RCC 7860 (cell line): ENCODE data around the gene EPHB1.

ENCODE experiments used
- DNase-seq: peaks from one replicate; pipeline ENCODE4 v3.0.0-alpha.2; 2015; ENCODE audit warnings: low spot score
- FAIRE-seq: peaks from 2 replicates; lab custom pipeline; 2012; peaks lifted over from hg19 to GRCh38; lab: Jason Lieb, UNC

EPHB1 gene

DNA sequence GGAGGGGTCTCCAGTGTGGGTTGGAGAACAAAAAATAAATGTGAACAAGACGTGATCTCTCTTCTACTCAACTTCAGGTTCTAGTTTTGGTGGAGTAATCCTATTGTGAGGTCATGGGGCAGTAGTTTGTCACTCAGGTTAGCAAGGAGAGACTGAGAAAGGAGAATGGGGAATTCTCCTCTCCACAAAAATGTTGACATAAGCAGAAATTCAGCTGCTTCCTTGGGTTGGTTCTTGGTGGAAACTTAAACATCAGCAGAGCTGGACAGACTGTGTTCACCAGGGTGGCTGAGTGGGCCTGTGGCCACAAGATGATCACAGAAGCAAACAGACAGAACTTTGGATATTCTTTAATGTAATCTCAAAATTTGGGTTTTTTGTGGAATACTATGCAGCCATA lies 78.7 kb downstream of the EPHB1 start:
- FAIRE-seq = no peak

DNA sequence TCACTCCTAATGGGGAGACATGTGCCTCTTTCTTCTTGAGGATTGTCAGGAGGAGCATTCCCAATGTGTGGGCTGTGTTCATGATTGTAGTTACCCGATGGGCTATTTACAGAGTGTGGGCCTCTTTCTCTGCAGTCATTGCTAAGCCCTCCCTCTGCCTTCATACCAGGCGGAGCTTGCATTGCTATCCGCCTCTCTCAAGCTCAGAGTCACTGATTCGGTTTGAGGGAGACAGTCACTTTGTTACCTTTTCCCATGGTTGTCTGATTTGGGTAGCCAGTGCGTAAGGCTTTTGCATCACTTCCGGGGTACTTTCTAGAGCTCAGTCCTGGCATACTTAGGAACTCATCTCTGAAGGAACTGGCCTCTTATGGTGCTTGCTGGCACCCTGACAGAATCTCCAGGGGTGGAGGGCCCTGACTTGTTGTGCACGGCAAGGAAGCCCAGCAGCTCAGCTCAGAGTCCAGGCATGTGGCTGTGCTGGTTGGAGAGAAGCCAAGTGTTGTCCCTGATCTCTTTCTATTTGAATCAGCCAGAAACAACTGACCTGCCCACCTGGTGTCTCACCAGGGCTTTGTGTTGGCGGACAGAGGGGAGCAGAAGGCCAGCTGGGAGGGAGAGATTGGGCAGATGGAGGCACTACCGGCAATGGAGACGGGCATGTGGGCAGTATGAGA lies 79.8 kb downstream of the EPHB1 start:
- no peak for DNase-seq
- no peak for FAIRE-seq

More for the DNA sequence above, 78.7 kb downstream of the EPHB1 start:
- no peak for DNase-seq

DNA sequence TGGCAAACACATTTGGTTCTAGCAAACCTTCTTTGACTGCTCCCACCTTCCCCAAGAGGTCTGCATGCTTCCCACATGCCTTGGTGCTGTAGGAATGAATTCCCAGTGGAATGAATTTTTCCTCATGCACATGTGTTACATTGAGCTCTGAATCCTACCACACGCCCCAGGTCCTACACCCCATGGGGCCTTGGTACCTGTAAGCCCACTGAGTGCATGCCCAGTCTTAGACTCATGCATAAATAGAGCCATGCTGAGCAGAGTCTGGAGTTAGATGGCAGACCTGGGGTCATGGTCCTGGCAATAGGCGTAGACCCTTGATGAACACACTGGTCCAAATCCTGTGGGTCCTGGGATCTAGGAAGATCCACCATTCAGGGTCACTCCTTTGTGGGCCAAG lies 81.8 kb downstream of the EPHB1 start:
- FAIRE-seq (no peak), DNase-seq (no peak)

DNA sequence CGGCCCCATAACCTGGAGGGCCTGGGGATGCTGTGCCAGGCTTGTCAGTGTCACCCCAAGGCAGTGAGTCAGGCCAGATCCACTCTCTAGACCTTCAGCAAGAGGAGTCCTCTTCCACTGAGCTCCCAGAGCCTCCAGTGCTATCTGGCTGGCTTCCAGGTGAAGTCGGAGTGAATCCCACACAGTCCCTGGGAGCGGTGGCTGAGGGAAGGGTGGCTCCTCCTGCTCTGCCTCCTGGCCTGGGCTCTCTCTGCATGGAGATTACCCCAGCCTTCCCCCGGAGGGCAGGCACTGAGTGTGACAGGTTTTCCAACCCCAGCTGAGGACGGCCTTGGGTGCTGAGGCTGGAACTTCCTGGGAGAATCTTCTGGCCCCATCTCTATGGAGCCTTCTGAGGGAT lies 82.7 kb downstream of the EPHB1 start:
- no peak for FAIRE-seq

DNA sequence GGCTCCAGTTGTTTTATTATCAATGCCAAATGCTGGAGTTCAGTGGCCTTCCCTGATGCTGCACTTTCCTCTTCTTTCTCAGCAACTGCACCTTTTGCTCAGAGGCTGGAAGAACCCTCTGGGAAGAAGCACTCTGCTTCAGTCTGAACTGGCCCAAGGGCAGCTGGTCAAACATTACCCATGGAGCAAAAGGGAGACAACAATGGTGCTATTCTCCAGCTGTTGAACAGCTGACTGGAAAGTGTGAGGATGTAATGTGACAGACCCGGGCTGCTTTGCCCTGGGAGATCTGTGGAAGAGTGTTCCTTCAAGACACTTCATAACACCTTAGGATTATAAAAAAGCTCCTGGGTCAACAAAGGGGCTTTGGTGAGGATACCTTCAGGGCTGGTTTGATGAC lies 84.9 kb downstream of the EPHB1 start:
- FAIRE-seq (no peak), DNase-seq (no peak)

More for the DNA sequence above, 82.7 kb downstream of the EPHB1 start:
- no peak for DNase-seq

DNA sequence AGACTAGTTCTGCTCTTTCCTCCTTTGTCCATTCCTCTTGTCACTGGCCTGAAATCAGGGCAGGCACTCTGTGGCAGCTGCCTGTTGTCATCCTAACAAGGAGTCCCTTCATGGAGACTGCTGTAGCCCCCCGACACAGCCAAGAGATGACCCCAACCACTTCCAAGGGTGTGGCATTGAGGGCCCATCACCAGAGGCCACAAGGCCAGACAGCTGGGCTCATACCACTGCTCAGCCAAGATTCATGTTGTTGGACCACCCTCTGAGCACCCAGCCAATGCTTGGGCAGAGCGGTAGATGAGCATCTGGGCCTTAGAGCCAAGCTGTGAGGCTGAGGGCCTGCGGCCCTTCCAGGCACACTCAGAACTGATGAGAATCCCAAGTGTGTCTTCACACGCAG lies 85.4 kb downstream of the EPHB1 start:
- FAIRE-seq (no peak), DNase-seq (no peak)

DNA sequence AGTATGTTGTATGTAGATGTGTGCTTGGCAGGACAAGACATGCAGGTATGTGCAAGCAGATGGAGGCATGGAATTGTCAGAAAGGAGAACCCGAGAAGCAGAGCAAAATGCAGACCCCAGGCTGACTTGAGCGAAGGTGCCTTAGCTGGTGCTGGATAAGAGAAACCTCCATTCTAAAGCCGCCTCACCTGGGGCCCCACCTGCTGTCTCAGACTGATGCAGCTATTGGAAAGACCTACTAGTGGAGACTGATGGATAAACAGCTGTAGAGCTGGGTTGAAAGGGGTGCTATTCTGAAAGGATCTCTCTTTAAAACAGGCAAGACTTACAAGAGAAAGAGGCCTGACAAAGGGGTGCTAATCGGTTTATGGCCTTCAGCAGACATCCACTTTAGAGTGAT lies 86.2 kb downstream of the EPHB1 start:
- DNase-seq (no peak), FAIRE-seq (no peak)

DNA sequence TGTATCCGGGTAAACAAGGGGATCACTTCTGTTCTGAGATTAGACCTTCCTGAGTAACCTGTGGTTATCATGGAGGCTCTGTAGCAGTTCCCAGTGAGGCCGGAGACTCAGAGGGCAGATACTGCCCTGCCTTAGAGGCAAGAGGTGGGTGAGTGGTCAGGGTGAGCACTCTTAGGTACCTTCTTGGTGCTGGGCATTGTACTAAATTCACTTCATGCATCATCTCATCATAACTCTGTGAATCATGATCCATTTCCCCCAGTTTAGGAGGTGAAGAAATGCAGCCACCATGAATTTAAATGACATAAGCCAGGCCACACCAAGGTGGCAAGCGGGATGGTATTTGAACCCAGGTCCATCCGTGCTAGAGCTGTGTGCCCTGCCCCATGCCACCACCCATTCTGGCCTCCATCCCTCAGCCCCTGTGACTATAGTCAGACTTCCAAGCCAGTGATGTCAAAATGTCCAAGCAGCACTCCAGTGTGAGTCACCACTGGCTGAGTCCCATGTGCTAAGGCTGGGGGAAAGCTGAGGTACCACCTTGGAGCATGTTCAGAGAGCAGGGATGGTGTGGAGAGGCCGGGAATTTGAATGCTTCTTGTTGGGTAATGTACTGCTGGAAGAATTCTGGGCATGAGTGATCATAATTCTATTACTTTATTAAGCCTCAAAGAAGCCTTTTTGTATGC lies 88.8 kb downstream of the EPHB1 start:
- FAIRE-seq (no peak), DNase-seq (no peak)

DNA sequence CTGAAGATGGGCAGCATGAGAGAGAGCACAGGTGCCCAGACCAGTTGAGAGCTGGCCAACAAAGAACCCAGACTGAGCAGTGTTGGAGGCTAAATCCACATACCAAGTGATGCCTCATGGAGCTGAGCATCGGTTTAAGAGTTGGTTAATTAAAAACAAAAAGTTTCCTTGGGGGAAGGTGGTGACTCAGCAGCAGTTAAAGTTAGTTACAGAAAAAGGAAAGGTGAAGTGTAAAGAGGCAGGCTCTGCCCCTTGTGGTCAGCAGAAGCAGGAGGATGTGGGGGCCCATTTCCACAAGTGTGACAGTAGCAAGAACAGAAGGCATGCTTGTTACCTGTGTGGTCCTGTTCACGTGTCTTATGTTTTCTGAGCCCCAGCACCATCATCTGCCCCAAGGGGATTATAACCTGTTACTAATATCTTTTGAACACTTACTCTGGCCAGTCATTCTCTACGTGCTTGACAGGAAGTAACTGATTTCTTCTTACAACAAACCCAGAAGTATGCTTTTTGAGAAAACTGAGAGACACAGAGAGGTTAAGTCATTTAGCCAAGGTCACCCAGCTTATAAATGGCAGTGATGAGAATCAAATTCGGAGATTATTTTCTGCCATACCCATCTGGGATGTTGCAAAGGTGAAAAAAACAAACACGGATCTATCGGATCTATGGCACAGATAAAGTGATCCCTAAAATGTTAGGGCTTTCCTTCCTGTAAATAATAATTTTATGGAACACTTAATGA lies 91.0 kb downstream of the EPHB1 start:
- DNase-seq = peak; percentile 76
- FAIRE-seq = peak; percentile 95

DNA sequence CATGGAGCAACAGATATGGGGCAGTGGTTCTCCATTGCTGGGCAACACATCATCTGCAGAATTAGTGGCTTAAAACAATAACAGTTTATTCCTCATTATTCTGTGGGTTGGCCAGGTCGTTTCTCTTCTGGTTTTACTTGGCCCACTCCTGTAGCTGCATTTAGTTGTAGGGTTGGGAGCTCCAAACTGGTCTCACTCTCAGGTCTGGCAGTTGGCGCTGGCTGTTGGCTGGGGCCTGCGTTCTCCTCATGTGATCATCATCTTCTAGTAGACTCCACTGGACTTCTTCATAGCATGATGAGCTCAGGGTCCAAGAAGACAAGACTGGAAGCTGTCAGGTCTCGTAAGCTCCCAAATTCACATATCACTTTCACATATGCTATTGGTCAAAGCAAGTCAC lies 91.9 kb downstream of the EPHB1 start:
- DNase-seq (no peak), FAIRE-seq (no peak)

DNA sequence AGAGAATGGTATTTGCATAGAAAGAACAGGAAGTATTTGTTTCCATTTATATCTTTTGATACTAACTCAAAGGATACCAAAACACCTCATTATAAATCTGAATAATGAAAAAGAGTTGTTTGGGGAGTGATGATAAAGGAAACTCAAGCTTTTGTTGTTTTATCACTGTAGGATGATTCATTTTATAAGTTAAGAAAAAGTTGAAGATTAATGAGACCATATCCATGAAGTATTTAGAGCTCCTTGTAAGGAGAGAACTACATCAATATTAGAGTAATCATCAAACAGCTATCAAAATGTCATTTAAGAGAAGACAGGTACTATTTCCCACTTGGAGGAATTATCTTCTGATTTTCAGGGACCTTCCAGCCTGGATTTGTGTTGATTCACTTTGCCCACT lies 92.5 kb downstream of the EPHB1 start:
- FAIRE-seq (peak; percentile 84), DNase-seq (no peak)

DNA sequence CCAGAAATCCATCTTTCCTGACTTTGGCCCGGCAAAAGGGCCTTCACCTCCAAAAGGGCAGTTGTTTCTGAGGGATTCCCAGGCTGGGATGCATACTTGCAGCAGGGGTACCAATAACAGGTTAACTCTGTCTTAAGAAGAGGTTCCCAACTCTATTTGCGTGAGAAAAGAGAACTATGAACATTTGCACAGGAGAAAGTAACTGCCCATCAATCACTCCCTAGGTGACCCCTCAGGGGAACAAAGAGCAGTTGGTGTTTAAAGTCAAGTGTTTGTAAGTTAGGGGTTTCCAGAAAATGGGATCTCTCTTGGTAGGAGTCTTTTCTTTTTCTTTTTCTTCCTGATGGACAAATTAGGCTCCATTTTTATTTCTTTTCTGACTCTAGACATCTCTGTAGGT lies 97.3 kb downstream of the EPHB1 start:
- DNase-seq (no peak), FAIRE-seq (no peak)

DNA sequence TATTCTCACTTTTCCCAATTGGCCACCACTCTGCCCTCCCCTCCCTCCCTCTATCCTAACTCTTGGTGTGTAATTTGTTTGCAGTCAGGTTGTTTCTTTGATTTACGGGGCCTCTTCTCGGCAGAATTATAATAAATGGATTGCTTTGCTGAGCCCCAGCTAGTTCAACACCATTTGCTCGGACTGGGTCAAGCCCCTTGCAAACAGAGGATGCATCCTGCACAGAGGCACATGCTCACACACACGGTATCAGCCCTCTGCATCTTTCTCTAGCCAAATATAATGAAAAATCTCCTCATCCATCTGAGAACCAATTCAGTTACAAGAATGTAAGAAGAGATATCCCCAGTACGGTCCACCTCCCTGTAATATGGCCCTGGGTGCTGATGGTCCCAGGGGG lies 97.7 kb downstream of the EPHB1 start:
- FAIRE-seq (no peak), DNase-seq (no peak)

DNA sequence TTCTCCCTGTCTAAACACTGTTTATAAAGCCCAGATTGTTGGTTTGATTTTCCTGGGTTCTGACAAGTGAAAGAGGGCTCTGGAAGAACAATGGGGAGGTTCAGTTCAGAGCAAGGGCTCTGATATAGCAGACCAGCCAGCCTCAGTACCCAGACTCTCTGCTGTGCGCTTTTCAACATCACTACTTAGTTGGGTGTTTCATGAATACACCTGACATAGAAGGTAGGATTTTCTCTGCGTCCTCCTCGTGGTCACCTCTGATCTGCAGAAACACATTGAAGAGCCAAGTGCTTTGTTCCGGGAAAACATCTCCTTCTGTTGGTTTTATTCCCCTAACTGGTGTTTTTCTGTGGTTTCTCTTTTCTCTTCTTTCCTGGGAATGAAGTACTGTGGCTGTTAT lies 99.5 kb downstream of the EPHB1 start:
- DNase-seq (no peak), FAIRE-seq (no peak)

DNA sequence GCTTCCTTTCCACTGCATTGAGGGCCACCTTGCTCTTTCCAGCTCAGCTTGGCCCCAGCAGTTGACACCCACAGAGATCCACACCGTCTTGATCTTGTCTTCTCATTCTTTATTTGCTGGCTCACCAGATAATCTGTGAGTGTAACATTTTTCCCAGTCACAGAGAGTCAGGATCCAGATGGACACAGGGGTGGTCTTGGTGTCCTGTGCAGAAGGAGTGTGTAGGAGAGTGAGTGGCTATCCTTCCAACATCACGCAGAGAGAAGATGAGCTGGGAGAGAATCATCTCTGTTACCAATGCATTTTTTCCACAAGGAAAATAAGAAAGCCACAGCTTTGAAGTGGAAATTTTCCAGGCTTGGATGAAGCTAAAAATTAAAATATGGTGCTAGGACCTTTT lies 100.1 kb downstream of the EPHB1 start:
- DNase-seq = no peak
- no peak for FAIRE-seq

DNA sequence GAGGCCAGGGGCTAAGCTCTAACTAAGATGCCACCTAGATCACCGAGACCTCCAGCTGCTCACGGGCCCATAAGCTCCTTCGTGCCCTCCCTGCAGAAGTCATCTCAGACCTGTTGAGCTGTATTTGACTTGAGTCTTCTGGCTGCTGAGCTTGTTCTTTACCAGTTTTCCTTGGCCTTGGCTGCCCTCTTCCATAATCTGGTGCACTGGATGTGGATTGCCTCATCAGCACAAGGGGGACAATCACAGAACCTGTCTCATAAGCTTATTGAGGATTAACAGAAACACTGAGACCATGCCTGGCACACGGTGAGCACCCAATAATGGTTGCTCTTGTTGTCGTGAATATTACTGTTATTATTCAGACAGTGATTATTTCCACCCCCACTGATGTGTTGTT lies 101.1 kb downstream of the EPHB1 start:
- DNase-seq = no peak
- no peak for FAIRE-seq

DNA sequence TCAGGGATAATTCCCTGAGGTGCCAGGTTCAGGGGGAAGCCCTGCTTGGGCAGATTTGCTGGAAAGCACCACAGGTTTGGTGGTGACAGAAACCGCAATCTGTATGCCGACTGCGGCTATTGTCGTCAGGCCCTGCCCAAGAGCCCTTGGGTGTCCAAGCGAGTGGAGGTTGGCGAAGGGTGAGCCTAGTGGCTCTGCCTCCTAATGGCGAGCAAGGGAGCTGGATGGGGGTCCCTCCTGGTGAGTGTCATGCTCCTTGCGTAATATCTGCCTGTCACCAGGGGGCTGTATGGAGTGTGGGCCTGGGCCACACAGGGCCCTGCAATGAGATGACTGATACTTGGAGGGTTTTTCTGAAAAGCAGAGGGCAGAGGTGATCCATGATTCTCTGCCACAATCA lies 101.6 kb downstream of the EPHB1 start:
- no peak for FAIRE-seq
- no peak for DNase-seq

DNA sequence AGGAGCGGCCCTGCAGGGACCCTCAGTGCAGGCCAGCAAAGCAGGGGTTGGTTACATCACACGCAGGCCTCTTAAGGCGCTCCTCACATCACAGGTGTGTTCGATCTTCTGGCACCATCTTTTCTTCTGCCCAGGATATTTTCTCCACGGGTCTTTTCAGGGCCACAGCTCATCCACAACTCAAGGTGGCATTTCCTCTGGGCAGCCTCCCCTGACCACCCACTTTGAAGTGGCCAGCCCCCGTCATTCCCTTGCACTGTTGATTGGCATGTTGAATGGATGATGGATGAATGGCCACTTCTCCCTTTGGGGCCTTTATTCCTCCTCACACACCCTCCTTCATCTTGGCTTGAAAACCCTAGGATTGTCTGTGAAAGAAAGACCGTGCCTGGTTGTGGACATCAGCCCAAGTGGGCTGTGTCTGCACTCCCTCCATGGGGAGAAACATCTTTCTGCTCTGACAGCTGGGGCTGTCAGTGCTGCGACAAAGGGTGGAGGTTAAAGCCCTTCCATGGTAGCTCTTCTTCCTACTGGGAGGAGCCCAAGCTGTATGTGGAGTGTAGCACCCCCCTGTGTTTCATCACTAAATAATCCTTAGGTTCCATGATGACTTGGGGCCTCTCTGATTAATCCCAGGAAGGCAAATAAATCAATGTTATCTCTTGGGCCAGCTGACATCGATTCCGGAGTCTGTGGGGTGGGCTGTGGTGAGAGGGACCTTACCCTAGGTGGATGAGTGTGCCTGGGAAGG lies 102.5 kb downstream of the EPHB1 start:
- DNase-seq (no peak), FAIRE-seq (no peak)

DNA sequence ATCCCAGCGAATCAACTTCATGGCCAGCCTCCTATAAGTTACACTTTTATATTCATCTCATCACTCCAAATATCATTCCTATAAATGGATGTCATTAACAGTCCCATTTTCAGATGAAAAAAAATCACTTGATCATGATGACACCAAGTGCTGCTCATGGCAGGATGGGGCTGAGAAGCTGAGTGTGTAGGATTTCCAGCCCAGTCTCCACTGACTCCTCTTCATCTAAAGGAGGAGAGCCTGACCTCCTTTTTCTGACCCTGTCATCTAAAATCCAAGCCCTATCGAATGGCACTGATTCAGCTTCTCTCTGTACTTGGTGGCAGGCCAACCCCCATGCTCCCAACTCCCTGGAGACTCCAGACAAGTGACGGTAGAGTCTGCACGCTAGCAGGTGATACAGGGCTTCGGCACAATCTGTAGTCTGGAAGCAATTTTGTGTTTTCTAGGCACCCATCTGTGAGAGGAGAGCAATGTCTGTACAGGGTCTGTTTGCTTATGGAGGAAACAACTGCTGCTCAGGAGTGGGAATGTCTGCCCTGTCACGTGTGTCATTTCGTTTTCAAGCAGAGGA lies 103.2 kb downstream of the EPHB1 start:
- FAIRE-seq = no peak

DNA sequence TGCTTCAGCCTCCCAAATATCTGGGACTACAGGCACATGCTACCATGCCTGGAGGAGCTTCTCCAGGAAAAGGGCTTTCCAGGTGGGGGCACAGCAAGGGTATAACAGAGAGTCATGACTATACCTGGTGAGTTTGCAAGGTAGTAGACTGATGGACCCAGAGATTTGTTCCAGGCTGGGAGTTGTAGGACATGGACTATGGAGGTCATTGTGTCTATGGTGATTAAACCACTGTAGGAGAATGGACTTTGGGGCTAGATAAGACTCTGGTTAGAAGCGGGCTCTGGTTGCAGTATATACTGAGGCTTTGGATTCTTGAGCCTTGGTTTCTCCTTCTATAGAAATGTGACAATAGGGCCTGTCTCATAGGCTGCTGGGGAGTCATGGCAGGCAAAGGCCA lies 104.7 kb downstream of the EPHB1 start:
- no peak for DNase-seq
- FAIRE-seq = no peak

More for the DNA sequence above, 103.2 kb downstream of the EPHB1 start:
- no peak for DNase-seq

DNA sequence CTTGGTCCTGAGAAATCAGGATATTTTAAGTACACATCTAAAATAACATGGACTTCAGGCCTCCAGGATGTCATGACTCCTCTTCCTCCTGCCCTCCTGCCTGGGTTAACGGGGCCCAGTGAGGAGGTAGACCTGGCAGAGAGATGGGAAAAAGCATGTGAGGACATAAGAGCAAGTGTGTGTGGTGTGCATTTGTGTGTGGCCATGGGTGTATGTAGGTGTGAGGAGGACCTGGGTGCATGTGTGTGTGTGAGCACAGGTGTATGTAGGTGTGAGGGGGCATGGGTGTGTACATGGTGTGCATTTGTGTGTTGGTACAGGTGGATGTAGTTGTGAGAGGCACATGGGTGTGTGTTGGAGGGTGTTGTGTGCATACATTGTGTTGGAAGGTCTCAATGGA lies 105.4 kb downstream of the EPHB1 start:
- FAIRE-seq (no peak), DNase-seq (no peak)
